ENCODE data around the gene B4GALNT4. TPM values are rescaled to one million over a fixed set of nuclear protein-coding genes. Genes with fewer than 3 reads are reported as not detected.

The B4GALNT4 gene
- total RNA-seq, 1 donor from 2014 or later = 39.1 TPM

GRCh38 chr11:334264-334994 is 34.9 kb upstream of the B4GALNT4 start:
- H3K27ac Mint-ChIP-seq (ENCODE audit: unreplicated experiment) = no peak overlapping the region
- H3K36me3 Mint-ChIP-seq (ENCODE audit: low read depth) = no peaks in the 10 kb centered on the region
- no peaks in the 10 kb centered on the region for H3K27me3 Mint-ChIP-seq (ENCODE audit: low read depth)
- H3K4me1 Mint-ChIP-seq (ENCODE audit: low read depth) = peaks cover 22% of the 10 kb centered on the region
- no peak for TF ChIP-seq CTCF (IDR thresholded peaks at IDR 0.05)
- no peaks in the 10 kb centered on the region for H3K9me3 Mint-ChIP-seq (ENCODE audit: low read depth)
- DNase-seq (ENCODE audit: low spot score) = peak; percentile 24
- H3K4me3 Mint-ChIP-seq (ENCODE audit: unreplicated experiment) = no peak overlapping the region

GRCh38 chr11:335779-336658 is 33.3 kb upstream of the B4GALNT4 start:
- Mint-ChIP-seq H3K27ac (ENCODE audit: unreplicated experiment) (peak overlapping the region; percentile 66), H3K27me3 (ENCODE audit: low read depth) (no peaks in the 10 kb centered on the region), H3K4me3 (ENCODE audit: unreplicated experiment) (no peak overlapping the region), H3K9me3 (ENCODE audit: low read depth) (no peaks in the 10 kb centered on the region), H3K36me3 (ENCODE audit: low read depth) (no peaks in the 10 kb centered on the region), H3K4me1 (ENCODE audit: low read depth) (peaks cover 22% of the 10 kb centered on the region)
- peak; percentile 19 for DNase-seq (ENCODE audit: low spot score)
- TF ChIP-seq CTCF (IDR thresholded peaks at IDR 0.05) = no peak

GRCh38 chr11:336659-337198 is 32.6 kb upstream of the B4GALNT4 start:
- TF ChIP-seq CTCF (IDR thresholded peaks at IDR 0.05) = no peak
- H3K27ac Mint-ChIP-seq (ENCODE audit: unreplicated experiment) = peak overlapping the region; percentile 39
- no peaks in the 10 kb centered on the region for H3K36me3 Mint-ChIP-seq (ENCODE audit: low read depth)
- H3K9me3 Mint-ChIP-seq (ENCODE audit: low read depth) = no peaks in the 10 kb centered on the region
- H3K27me3 Mint-ChIP-seq (ENCODE audit: low read depth) = no peaks in the 10 kb centered on the region
- DNase-seq (ENCODE audit: low spot score) = no peak
- no peak overlapping the region for H3K4me3 Mint-ChIP-seq (ENCODE audit: unreplicated experiment)
- H3K4me1 Mint-ChIP-seq (ENCODE audit: low read depth) = peaks cover 22% of the 10 kb centered on the region

GRCh38 chr11:337711-338110 is 31.6 kb upstream of the B4GALNT4 start:
- Mint-ChIP-seq H3K27ac (ENCODE audit: unreplicated experiment) (no peak overlapping the region), H3K4me1 (ENCODE audit: low read depth) (peaks cover 22% of the 10 kb centered on the region), H3K36me3 (ENCODE audit: low read depth) (no peaks in the 10 kb centered on the region), H3K27me3 (ENCODE audit: low read depth) (no peaks in the 10 kb centered on the region), H3K4me3 (ENCODE audit: unreplicated experiment) (no peak overlapping the region), H3K9me3 (ENCODE audit: low read depth) (no peaks in the 10 kb centered on the region)
- peak; percentile 35 for DNase-seq (ENCODE audit: low spot score)
- no peak for TF ChIP-seq CTCF (IDR thresholded peaks at IDR 0.05)

GRCh38 chr11:339963-340362 is 29.3 kb upstream of the B4GALNT4 start:
- no peak overlapping the region for H3K27ac Mint-ChIP-seq (ENCODE audit: unreplicated experiment)
- no peaks in the 10 kb centered on the region for H3K9me3 Mint-ChIP-seq (ENCODE audit: low read depth)
- peaks cover 18% of the 10 kb centered on the region for H3K4me1 Mint-ChIP-seq (ENCODE audit: low read depth)
- no peaks in the 10 kb centered on the region for H3K27me3 Mint-ChIP-seq (ENCODE audit: low read depth)
- DNase-seq (ENCODE audit: low spot score) = no peak
- TF ChIP-seq CTCF (IDR thresholded peaks at IDR 0.05) = no peak
- H3K36me3 Mint-ChIP-seq (ENCODE audit: low read depth) = no peaks in the 10 kb centered on the region
- no peak overlapping the region for H3K4me3 Mint-ChIP-seq (ENCODE audit: unreplicated experiment)
